Breast epithelium (tissue), 3 donors: Measurements from ENCODE around the gene CNGA2.

Source experiments
- CTCF ChIP-seq, 3 donors: fragments of 450-650 bp; IDR thresholded peaks; one replicate each; pipeline ENCODE4 v1.5.1; 2016 to 2017; ENCODE audit warnings: antibody characterized with exemption in 3 of 3, mild to moderate bottlenecking in 3 of 3, moderate library complexity in 3 of 3
- POLR2A ChIP-seq: fragments of 450-650 bp; IDR thresholded peaks from one replicate; pipeline ENCODE4 v1.6.1; 2016; ENCODE audit warnings: antibody characterized with exemption, mild to moderate bottlenecking, moderate library complexity
- POLR2AphosphoS5 ChIP-seq, 3 donors: sonication (generic); formaldehyde crosslinking; IDR thresholded peaks; one replicate each; pipeline ENCODE4 v1.6.1; 2017; ENCODE audit warnings: antibody characterized with exemption in 3 of 3

DNA sequence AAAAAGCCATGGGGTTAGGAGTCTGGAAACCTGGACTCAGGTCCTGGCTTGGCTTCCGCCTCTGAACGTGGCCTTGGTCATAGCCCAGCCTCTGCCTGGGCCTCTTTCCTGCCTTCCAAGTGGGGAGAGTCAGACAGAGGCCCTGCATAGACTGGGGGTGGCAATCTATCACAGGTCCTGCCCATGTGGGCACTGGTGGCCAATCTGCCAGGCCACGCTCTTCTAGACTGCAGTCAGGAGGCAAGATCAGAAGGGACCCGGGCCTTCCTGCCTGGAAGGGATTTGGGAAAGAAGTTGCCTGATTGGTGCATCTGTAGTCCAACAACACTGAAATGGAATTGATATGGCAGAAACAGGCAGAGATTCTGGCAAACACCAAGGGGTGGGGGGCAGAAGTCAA, 46.1 kb downstream of the CNGA2 start:
- no peak for TF ChIP-seq CTCF (IDR thresholded peaks at IDR 0.05)
- no peak for TF ChIP-seq POLR2AphosphoS5 (IDR thresholded peaks at IDR 0.05)
- no peak for TF ChIP-seq POLR2A
